GM15510 (cell line): Measurements from ENCODE around the gene ZDHHC3.

Source experiments
- POLR2A ChIP-seq: IDR thresholded peaks from 3 replicates; pipeline ENCODE4 v1.6.1; 2011; ENCODE audit warnings: borderline replicate concordance; ENCODE audit not compliant: insufficient read length; ENCODE audit errors: extremely low read depth

Gene ZDHHC3

GRCh38 chr3:44961888-44962287 is 14.1 kb downstream of the ZDHHC3 start:
- no peak for TF ChIP-seq POLR2A

- TF ChIP-seq POLR2A, result no peak
Observed at GRCh38 chr3:44960387-44961026, 15.5 kb downstream of the ZDHHC3 start.

DNA sequence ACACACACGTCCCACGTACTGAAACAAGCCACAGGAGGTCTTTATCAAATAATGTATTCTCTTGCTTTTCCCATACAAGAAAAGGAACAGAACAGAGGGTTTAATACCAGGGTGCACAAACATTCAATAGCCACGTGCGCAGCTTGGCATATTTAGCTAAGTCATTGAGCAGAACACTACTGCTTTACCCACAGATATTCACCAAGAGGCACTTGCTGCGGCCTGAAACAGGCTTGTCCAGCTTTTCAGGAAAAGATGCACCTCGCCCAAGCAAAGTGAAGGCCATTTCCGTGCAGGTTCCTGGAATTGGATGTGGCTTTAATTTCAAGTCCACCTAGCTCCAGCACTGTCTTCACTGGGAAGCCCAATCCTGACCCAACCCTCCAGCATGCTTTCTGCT is 17.6 kb downstream of the ZDHHC3 start:
- no peak for TF ChIP-seq POLR2A

DNA sequence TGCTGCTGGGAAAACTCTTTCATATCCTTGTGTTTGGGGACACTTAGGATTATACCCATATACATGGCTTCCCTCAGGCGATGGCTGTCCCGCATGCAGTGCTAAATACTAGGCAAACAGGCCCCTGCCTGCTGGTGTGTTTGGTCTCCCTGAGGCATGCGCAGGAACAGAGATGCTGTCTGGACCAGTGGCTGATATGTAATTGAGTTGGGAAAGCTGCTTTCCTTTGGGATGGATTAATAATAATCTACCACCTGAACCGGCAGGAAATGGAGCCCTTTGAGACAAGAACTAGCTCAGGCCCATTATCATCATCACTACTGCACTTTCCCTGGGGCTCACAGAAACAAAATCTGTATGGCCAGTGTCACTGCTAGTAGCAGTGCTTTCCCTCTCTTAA is 18.0 kb downstream of the ZDHHC3 start:
- no peak for TF ChIP-seq POLR2A

GRCh38 chr3:44955917-44956316 is 20.1 kb downstream of the ZDHHC3 start:
- TF ChIP-seq POLR2A, result no peak

GRCh38 chr3:44954962-44955361 is 21.0 kb downstream of the ZDHHC3 start:
- TF ChIP-seq POLR2A, result no peak

DNA sequence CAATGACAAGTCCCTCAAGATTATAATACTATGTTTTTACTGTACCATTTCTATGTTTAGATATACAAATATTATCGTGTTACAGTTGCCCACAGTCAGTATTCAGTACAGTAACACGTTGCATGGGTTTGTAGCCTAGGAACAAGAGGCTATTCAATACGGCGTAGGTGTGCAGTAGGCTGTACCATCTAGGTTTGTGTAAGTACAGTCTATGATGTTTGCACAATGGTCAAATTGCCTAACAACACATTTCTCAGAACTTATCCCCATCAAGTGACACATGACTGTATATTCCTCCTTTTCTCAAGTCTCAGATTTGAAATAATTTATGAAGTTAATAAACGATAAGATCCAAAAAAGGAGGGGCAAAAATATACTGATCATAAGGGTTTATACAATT is 21.7 kb downstream of the ZDHHC3 start:
- no peak for TF ChIP-seq POLR2A

DNA sequence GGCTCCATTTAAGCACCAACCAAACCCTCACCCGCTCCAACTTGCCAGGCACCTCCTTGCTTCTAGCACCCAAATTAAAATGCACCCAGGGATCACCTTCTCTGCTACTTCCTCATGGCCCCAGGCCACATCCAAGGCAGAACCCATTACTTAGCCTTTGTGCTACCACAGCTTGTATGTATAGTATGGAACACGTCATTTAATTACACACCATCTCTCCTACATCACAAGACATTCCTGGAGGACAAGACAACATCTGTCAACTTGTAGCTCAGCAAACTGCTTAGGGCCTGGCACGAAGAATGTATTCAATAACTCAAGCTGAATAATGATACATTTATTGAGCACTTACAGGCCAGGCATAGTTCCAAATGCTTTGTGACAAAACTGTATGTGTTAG is 23.3 kb downstream of the ZDHHC3 start:
- TF ChIP-seq POLR2A, result no peak

DNA sequence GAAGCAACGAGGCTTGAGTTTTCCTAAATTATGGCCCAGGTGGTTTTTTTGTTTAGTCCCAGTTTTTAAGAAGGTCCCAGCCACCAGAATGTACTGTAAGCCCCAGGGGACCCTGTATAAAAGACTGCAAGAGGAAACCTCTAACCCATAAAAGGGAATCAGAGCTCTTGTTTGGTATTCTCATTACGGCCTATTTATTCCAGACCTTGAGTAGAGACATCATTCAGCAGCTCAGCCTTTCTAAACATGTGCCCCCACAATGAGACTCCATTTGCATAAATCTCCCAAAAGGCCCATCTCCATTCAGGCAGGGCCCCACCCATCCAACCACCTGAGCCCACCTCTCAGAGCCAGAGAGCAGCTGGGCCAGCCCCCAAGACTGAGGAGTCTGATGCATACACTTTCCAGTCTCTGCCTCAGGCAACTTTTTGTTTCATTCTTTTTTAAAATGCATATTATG is 25.7 kb downstream of the ZDHHC3 start:
- no peak for TF ChIP-seq POLR2A

GRCh38 chr3:44948239-44948638 is 27.7 kb downstream of the ZDHHC3 start:
- TF ChIP-seq POLR2A, result no peak

DNA sequence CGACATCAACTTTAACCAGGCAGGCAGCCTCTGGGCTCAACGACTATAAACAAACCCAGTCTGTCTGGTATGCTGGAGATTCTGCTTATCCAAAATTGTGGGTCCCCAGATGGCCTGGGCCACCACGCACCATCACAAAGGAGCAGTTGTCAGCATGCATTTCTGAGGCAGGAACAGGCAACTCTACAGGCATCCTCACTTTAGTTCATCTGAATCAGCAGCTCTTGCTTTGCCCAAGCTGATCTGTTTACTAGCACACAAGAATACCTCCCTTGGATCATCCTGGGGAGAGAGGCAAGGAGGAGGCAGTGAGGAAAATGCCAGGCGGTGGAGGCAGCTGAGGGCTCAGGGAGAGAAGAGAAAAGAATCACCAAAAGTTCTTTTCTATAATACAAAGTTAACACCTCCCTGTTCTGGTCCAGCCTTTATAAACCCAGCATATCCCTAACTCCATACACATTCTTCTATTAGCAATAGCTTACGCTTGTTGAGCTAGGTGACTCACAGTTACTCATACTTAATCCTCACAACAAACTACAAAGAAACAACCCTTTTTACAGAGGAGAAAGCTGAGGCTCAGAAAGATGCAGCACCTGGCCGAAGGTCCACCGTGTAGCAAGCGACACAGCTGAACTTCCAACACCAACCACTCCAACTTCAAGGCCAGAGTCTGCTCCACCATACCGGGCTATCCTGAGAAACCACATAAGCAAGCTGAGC is 33.6 kb downstream of the ZDHHC3 start:
- TF ChIP-seq POLR2A, result no peak

- TF ChIP-seq POLR2A, result no peak
Observed at GRCh38 chr3:44939581-44940036, 36.4 kb downstream of the ZDHHC3 start.

GRCh38 chr3:44932986-44933944 is 42.7 kb downstream of the ZDHHC3 start:
- TF ChIP-seq POLR2A, result no peak

- TF ChIP-seq POLR2A, result no peak
Observed at GRCh38 chr3:44932271-44932670, 43.7 kb downstream of the ZDHHC3 start.

GRCh38 chr3:44931791-44932190 is 44.2 kb downstream of the ZDHHC3 start:
- no peak for TF ChIP-seq POLR2A
